ENCODE results near the gene LRWD1.
"Not testable (repeated sequence)": the region's sequence is repeated elsewhere in the genome, so short reads cannot be mapped to it uniquely, and the experiment has no call there.

- TF ChIP-seq TAF1 (IDR thresholded peaks at IDR 0.05; ENCODE audit: borderline replicate concordance, low read depth, low read length); YY1 (IDR thresholded peaks at IDR 0.05; ENCODE audit: low read depth); EP300 (IDR thresholded peaks at IDR 0.05; ENCODE audit: borderline replicate concordance in 1 of 2, low read depth in 1 of 2, low read length in 1 of 2); SMC3 (IDR thresholded peaks at IDR 0.05; ENCODE audit: low read depth, low read length); FOXM1 (IDR thresholded peaks at IDR 0.05; ENCODE audit: low read depth); TEAD4 (IDR thresholded peaks at IDR 0.05; ENCODE audit: borderline replicate concordance, insufficient read depth); JUND (IDR thresholded peaks at IDR 0.05): not testable (repeated sequence)
- TF ChIP-seq, protein P1, sequence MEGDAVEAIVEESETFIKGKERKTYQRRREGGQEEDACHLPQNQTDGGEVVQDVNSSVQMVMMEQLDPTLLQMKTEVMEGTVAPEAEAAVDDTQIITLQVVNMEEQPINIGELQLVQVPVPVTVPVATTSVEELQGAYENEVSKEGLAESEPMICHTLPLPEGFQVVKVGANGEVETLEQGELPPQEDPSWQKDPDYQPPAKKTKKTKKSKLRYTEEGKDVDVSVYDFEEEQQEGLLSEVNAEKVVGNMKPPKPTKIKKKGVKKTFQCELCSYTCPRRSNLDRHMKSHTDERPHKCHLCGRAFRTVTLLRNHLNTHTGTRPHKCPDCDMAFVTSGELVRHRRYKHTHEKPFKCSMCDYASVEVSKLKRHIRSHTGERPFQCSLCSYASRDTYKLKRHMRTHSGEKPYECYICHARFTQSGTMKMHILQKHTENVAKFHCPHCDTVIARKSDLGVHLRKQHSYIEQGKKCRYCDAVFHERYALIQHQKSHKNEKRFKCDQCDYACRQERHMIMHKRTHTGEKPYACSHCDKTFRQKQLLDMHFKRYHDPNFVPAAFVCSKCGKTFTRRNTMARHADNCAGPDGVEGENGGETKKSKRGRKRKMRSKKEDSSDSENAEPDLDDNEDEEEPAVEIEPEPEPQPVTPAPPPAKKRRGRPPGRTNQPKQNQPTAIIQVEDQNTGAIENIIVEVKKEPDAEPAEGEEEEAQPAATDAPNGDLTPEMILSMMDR (IDR thresholded peaks at IDR 0.05): not testable (repeated sequence)
These were observed 47.9 kb downstream of the LRWD1 start for GRCh38 chr7:102512642-102513221.
